ENCODE measurements around the gene ICOS. TPM values are rescaled to one million over a fixed set of nuclear protein-coding genes. Genes with fewer than 3 reads are reported as not detected.

ICOS gene, protein sequence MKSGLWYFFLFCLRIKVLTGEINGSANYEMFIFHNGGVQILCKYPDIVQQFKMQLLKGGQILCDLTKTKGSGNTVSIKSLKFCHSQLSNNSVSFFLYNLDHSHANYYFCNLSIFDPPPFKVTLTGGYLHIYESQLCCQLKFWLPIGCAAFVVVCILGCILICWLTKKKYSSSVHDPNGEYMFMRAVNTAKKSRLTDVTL
- total RNA-seq = under 1 TPM in 1 of 8 experiments, not detected in 7; 0.14 TPM

DNA sequence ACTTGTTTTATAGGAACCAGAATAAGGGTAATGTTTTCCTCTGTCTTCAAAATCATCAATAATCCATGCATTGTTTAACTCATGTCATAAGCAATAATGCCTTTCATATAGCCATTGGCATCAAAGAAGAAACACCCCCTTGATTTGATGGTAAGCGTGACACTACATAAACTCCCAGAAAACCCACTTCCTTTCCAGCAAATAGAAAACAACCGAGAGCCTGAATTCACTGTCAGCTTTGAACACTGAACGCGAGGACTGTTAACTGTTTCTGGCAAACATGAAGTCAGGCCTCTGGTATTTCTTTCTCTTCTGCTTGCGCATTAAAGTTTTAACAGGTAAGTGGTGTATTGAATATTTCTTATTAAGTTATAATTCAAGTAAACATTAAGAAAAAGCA lies at the start of gene ICOS:
TSS of gene ICOS (plus strand) at position 229 of the 400 bp plus-strand sequence. CDS start at position 281, 52 bp downstream.
- in situ Hi-C loops (cut with MboI; ENCODE audit: low pct_unique_long_range_greater_than_20kb in 2 of 9, low sequenced_read_pairs in 9 of 9, unreplicated experiment in 9 of 9) = no loop called here
- no peaks in the 10 kb centered on the region for H3K4me1 ChIP-seq (replicated peaks in 1 of 2)
- 80 to 100% (median 94%) methylated on average over 1 to 5 of the region's 5 CpGs; no CpG with 5 or more reads in 1 of the 10 experiments for WGBS, 10 experiments
- ATAC-seq (replicated peaks in 6 of 8) = no peak
- no peak within 1 kb of the TSS for H3K27ac ChIP-seq
- H3K4me3 ChIP-seq = no peak within 1 kb of the TSS

DNA sequence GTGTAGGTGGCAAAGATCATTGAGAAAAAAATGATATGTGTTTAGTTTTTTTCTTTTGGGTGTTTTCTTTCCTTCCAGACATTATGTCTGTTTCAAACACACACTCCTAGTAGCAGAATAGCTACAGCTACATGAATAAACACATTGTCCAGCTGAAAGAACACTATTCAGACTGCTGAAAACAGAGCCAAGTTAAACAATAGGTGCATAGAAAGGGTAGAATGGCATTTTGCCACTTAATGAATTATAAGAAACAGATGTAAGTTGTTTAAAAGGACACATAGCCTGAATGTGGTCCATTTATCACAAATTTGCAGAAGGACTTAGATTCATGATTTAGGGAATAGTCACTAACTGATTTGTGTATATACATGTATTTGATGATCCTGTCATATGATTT lies 48.9 kb upstream of the ICOS start:
- H3K4me3 ChIP-seq = no peak overlapping the region
- ATAC-seq (replicated peaks in 6 of 8) = peak in 6 of 8 experiments; percentile 51 to 97 (median 76)
- in situ Hi-C loops (cut with MboI; ENCODE audit: low pct_unique_long_range_greater_than_20kb in 2 of 9, low sequenced_read_pairs in 9 of 9, unreplicated experiment in 9 of 9) = no loop called here
- peaks cover 3 to 13% of the 10 kb centered on the region in 2 donors for H3K4me1 ChIP-seq (replicated peaks in 1 of 2)
- no peak overlapping the region for H3K27ac ChIP-seq

DNA sequence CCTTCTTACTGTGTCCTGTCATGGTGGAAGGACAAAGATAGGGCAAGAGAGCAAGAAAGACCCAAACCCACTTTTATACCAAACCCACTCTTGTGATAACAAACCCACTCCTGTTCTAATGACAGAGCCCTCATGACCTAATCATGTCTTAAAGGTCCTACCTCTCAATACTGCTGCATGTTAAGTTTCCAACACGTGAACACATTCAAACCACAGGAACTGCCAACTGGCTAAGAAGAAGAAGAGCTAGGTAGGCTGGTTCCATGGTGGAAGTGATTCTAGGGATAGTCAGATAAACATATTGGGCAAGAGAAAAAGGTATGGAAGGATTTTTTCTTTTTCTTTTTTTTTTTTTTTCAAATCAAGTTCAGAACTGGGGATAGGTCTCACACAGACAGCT lies 47.0 kb upstream of the ICOS start:
- in situ Hi-C loops (cut with MboI; ENCODE audit: low pct_unique_long_range_greater_than_20kb in 2 of 9, low sequenced_read_pairs in 9 of 9, unreplicated experiment in 9 of 9) = no loop called here
- ATAC-seq (replicated peaks in 6 of 8) = no peak
- 17 to 100% (median 75%) methylated on average over 1 of the region's 1 CpG; no CpG with 5 or more reads in 5 of the 10 experiments for WGBS, 10 experiments
- no peak overlapping the region for H3K27ac ChIP-seq
- no peak overlapping the region for H3K4me3 ChIP-seq
- H3K4me1 ChIP-seq (replicated peaks in 1 of 2) = peaks cover 3 to 13% of the 10 kb centered on the region in 2 donors

DNA sequence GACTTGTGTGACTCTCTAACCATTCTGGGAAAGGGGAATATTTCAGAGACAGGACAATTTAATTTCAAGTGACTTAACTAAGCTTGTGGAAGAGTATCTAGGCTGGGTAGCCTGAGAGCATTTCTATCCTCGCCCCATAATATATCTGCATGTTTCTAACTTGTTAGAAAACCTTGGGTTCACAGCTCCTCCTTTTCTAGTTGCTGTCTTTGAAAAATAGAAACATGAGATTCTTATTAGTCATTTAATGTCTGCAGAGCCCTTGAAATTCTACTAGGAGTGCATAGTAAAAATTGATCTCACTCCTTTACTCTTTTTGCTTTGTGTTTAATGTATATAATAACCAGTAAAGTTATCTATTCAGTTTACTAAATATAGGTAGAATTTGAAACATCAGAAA lies 46.6 kb upstream of the ICOS start:
- H3K4me3 ChIP-seq = no peak overlapping the region
- no peak overlapping the region for H3K27ac ChIP-seq
- 0 to 100% (median 50%) methylated on average over 1 of the region's 1 CpG; no CpG with 5 or more reads in 4 of the 10 experiments for WGBS, 10 experiments
- no peak for ATAC-seq (replicated peaks in 6 of 8)
- in situ Hi-C loops (cut with MboI; ENCODE audit: low pct_unique_long_range_greater_than_20kb in 2 of 9, low sequenced_read_pairs in 9 of 9, unreplicated experiment in 9 of 9) = no loop called here
- peaks cover 3 to 13% of the 10 kb centered on the region in 2 donors for H3K4me1 ChIP-seq (replicated peaks in 1 of 2)

DNA sequence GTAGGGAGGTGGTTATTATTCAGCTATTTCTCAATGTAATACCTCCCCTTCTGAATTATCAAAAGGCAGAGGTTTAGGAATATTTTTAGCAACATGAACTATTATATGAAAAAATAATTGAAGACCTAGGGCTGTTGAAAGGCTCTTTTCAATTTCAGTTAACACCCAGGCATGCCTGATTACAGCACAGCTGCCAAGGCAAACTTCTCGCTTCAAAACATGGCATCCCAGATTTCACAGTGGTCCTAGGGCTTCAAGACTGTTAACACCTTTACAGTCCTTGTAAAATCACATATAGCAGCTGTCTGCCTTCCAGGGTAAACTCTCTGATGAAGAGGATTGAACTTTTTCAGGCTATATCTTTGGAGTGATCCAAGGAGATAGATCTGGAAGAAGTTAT lies 45.8 kb upstream of the ICOS start:
- WGBS, 10 experiments = 33 to 100% (median 86%) methylated on average over 1 of the region's 1 CpG; no CpG with 5 or more reads in 5 of the 10 experiments
- no peak for ATAC-seq (replicated peaks in 6 of 8)
- Histone ChIP-seq H3K27ac (no peak overlapping the region), H3K4me3 (no peak overlapping the region), H3K4me1 (replicated peaks in 1 of 2) (peaks cover 3 to 13% of the 10 kb centered on the region in 2 donors)
- in situ Hi-C loops (cut with MboI; ENCODE audit: low pct_unique_long_range_greater_than_20kb in 2 of 9, low sequenced_read_pairs in 9 of 9, unreplicated experiment in 9 of 9) = no loop called here

DNA sequence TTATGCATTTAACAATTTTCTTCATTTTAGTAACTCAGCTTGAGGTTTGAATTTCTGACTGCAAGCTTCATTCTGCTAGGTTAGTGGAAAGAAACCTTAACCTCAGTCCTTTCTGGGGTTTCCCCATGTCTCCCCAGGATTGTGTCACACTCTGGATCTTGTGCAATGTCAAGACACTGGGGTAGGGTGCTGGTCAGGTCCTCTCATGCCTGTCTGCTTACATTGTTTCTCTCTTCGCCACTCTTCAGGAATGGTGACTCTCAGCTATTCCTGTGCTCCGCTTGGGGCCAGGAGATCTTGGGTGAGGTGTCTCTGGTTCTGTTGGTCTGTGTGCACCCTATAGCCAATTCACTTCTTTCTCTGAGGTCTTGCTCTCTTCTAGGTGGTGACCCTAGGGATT lies 45.1 kb upstream of the ICOS start:
- Histone ChIP-seq H3K27ac (no peak overlapping the region), H3K4me3 (no peak overlapping the region), H3K4me1 (replicated peaks in 1 of 2) (peaks cover 3 to 13% of the 10 kb centered on the region in 2 donors)
- ATAC-seq (replicated peaks in 6 of 8) = no peak
- in situ Hi-C loops (cut with MboI; ENCODE audit: low pct_unique_long_range_greater_than_20kb in 2 of 9, low sequenced_read_pairs in 9 of 9, unreplicated experiment in 9 of 9) = no loop called here
- WGBS, 10 experiments = 33 to 100% (median 96%) methylated on average over 1 to 2 of the region's 2 CpGs; no CpG with 5 or more reads in 2 of the 10 experiments

DNA sequence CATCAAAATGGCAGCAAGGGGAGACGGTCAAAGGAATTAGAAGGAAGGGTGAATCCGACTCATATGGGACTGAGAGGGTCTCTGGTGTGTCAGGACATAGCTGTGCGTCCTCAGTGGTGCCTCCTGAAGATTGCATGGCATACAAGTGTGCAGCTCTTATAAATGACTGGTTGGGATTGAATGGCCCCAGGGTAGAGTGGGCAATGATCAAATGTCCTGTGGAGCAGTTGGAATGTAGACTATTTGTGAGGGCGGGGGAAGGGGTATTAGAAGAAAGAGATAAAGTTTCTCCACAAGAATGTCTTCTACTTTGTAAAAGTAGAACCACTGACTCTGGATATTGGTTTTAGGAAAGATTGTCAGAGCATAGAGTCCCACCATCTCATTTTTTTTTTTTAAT lies 44.4 kb upstream of the ICOS start:
- Histone ChIP-seq H3K4me1 (replicated peaks in 1 of 2) (peaks cover under 1 to 10% of the 10 kb centered on the region in 2 donors), H3K4me3 (no peak overlapping the region), H3K27ac (no peak overlapping the region)
- in situ Hi-C loops (cut with MboI; ENCODE audit: low pct_unique_long_range_greater_than_20kb in 2 of 9, low sequenced_read_pairs in 9 of 9, unreplicated experiment in 9 of 9) = no loop called here
- ATAC-seq (replicated peaks in 6 of 8) = no peak
- 33 to 100% (median 88%) methylated on average over 1 to 3 of the region's 4 CpGs; no CpG with 5 or more reads in 2 of the 10 experiments for WGBS, 10 experiments

DNA sequence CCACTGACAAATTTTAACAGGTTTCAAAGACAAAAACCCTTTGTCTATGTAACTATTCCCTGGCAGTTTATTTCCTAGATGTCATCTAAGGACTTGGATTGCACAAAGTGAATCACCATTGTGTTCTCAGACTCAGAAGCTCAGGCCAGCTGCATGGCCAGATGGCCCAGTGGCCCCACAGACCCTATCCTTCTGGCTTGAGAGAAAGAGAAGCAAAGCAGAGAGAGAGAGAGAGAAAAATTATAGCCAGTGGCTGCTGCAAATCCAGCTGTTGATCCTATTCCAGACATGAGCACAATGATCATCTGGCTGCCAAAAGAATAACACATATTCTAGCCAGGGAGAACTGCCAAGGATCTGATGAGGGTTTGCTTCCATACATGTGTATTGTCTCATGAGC lies 43.2 kb upstream of the ICOS start:
- no peak overlapping the region for H3K27ac ChIP-seq

DNA sequence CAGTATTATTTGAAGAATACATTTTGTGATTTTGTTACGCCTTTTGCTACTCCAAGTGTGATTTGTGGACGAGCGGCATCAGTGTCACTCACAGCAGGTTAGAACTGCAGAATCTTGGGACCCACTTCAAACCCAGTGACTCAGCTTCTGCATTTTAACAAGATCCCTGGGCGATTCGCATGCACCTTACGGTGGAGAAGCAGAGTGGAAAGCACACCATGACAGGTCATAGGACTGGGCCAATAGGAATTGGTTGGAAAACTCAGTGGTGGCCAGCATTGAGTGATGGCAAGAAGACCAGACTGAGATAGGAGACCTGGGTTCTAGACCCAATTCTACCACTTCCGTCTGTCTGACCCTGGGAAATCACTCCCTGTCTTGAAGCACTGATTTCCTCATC lies 42.7 kb upstream of the ICOS start:
- peak in 2 of 8 experiments; percentile 27 to 79 for ATAC-seq (replicated peaks in 6 of 8)
- no peak overlapping the region for H3K4me3 ChIP-seq
- WGBS, 10 experiments = 1 to 97% (median 87%) methylated on average over 1 to 7 of the region's 7 CpGs; no CpG with 5 or more reads in 3 of the 10 experiments
- H3K27ac ChIP-seq = no peak overlapping the region
- H3K4me1 ChIP-seq (replicated peaks in 1 of 2) = no peaks in the 10 kb centered on the region
- in situ Hi-C loops (cut with MboI; ENCODE audit: low pct_unique_long_range_greater_than_20kb in 2 of 9, low sequenced_read_pairs in 9 of 9, unreplicated experiment in 9 of 9) = no loop called here

More for the DNA sequence above, 43.2 kb upstream of the ICOS start:
- in situ Hi-C loops (cut with MboI; ENCODE audit: low pct_unique_long_range_greater_than_20kb in 2 of 9, low sequenced_read_pairs in 9 of 9, unreplicated experiment in 9 of 9) = no loop called here
- no peak overlapping the region for H3K4me3 ChIP-seq
- H3K4me1 ChIP-seq (replicated peaks in 1 of 2) = no peaks in the 10 kb centered on the region
- peak in 4 of 8 experiments; percentile 15 to 52 (median 26) for ATAC-seq (replicated peaks in 6 of 8)

DNA sequence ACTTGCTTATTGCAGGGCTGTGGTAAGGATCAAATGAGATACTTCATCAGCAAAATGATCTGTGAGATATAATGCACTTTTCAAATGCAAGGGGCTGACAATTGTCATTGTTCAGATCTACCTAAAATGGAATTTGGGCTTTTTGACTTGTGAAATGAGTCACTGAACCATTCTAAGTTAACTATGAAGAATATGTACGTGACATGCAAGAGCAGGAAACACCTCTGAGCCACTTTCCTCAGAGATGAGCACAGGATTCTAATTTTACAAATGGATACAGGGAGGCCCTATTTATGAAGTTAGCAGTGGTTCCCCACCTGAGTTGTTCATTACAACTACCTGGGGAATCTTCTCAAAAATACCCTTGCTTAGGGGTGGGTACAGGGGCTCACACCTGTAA lies 42.3 kb upstream of the ICOS start:
- in situ Hi-C loops (cut with MboI; ENCODE audit: low pct_unique_long_range_greater_than_20kb in 2 of 9, low sequenced_read_pairs in 9 of 9, unreplicated experiment in 9 of 9) = no loop called here
- Histone ChIP-seq H3K4me3 (no peak overlapping the region), H3K4me1 (replicated peaks in 1 of 2) (no peaks in the 10 kb centered on the region), H3K27ac (no peak overlapping the region)
- 50 to 100% (median 88%) methylated on average over 1 of the region's 1 CpG; no CpG with 5 or more reads in 5 of the 10 experiments for WGBS, 10 experiments
- no peak for ATAC-seq (replicated peaks in 6 of 8)

DNA sequence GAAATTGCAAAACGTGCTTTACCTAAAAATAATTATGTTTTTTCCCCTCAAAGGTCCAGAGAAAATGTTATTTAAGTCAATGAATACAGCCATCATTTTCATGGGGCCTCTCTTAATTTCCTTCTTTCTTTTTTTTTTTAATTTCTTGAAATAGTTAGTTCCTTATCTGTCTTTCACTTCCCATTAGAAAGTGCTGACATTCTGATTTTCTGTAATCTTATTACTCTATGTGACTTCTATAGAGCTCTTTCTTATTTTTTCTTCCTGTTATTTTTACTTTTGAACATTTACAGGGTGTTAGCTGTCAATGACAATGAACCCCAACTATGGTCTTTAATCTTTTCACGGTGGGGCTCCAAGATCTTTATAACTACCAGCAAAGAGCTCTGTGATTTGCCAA lies 39.0 kb upstream of the ICOS start:
- WGBS, 10 experiments = 13 to 100% (median 69%) methylated on average over 1 to 2 of the region's 2 CpGs

DNA sequence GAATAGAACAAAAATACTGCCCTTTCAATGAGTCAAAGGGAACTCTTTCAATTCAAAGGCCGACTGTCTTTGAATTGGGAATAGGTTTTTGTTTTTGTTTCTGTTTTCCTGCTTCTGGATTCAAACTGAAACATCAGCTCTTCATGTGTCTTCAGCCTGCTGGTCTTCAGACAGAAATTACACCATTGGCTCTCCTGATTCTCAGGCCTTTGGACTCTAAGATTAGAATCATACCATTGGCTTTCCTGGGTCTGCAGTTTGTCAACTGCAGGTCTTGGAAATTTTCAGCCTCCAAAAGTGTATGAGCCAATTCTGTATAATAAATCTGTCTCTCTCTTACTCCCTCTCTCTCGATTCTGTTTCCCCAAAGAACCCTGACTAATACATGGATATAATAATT lies 37.9 kb upstream of the ICOS start:
- Histone ChIP-seq H3K27ac (no peak overlapping the region), H3K4me3 (no peak overlapping the region), H3K4me1 (replicated peaks in 1 of 2) (no peaks in the 10 kb centered on the region)
- no peak for ATAC-seq (replicated peaks in 6 of 8)
- WGBS, 10 experiments = 0 to 63% (median 13%) methylated on average over 1 to 2 of the region's 2 CpGs
- in situ Hi-C loops (cut with MboI; ENCODE audit: low pct_unique_long_range_greater_than_20kb in 2 of 9, low sequenced_read_pairs in 9 of 9, unreplicated experiment in 9 of 9) = no loop called here

More for the DNA sequence above, 39.0 kb upstream of the ICOS start:
- ATAC-seq (replicated peaks in 6 of 8) = no peak
- H3K4me3 ChIP-seq = no peak overlapping the region
- no peak overlapping the region for H3K27ac ChIP-seq
- H3K4me1 ChIP-seq (replicated peaks in 1 of 2) = no peaks in the 10 kb centered on the region
- in situ Hi-C loops (cut with MboI; ENCODE audit: low pct_unique_long_range_greater_than_20kb in 2 of 9, low sequenced_read_pairs in 9 of 9, unreplicated experiment in 9 of 9) = no loop called here

DNA sequence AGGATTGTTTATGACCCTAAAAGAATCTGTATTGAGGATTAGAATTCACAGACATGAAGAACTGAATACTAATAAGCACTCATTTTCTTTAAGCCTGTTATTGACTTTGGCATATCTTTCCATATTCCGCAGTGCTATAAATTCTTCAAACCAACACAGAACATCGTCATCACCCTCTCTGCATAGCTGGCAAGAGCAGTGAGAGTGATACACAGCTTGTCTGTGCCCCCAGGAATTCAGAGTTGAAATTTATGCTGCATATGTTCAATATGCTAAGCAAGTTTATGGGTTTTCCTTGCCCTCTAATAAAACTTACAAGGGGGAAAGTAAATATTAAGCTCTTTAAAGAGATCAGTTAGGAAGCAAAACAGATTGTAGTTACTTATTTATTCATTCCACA lies 36.3 kb upstream of the ICOS start:
- Histone ChIP-seq H3K4me3 (no peak overlapping the region), H3K27ac (no peak overlapping the region), H3K4me1 (replicated peaks in 1 of 2) (no peaks in the 10 kb centered on the region)
- peak in 3 of 8 experiments; percentile 66 to 99 (median 87) for ATAC-seq (replicated peaks in 6 of 8)
- WGBS, 10 experiments = 0 to 100% (median 63%) methylated on average over 1 to 2 of the region's 2 CpGs; no CpG with 5 or more reads in 4 of the 10 experiments
- in situ Hi-C loops (cut with MboI; ENCODE audit: low pct_unique_long_range_greater_than_20kb in 2 of 9, low sequenced_read_pairs in 9 of 9, unreplicated experiment in 9 of 9) = loop anchor here in 3 of 9 experiments (10.0 to 25.0 kb wide), 3 partner anchors 55 to 1313 kb away; no protein-coding TSS in a partner anchor

DNA sequence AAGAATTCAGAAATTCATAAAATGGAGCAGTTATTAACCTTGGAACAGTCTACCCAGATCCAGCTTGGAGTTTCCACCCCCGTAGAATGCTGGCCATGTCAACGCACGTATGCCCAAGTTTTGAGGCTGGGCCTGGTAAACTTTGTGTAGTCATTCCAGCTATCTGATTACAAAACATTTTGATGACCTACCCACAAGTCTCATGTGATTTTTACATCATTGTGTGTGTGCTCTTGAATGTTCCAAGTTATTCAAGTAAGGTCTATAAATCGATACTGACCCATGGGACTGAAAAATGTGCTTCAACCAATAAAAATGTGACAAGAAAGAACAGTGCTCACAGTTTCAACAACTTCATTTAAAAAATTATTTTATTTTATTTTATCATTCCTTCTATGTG lies 32.5 kb upstream of the ICOS start:
- 31 to 100% (median 91%) methylated on average over 1 to 4 of the region's 4 CpGs; no CpG with 5 or more reads in 1 of the 10 experiments for WGBS, 10 experiments
- in situ Hi-C loops (cut with MboI; ENCODE audit: low pct_unique_long_range_greater_than_20kb in 2 of 9, low sequenced_read_pairs in 9 of 9, unreplicated experiment in 9 of 9) = loop anchor here in 3 of 9 experiments (10.0 to 25.0 kb wide), 3 partner anchors 59 to 1317 kb away; no protein-coding TSS in a partner anchor

More for the DNA sequence above, 32.5 kb upstream of the ICOS start:
- Histone ChIP-seq H3K4me3 (no peak overlapping the region), H3K27ac (no peak overlapping the region), H3K4me1 (replicated peaks in 1 of 2) (no peaks in the 10 kb centered on the region)
- no peak for ATAC-seq (replicated peaks in 6 of 8)
